HG03520 (cell line): ENCODE results near the gene CDH13.
A peak's percentile ranks its signal among the peaks of the same experiment; 100 is the strongest.

Source experiments
- ATAC-seq: cut with Tn5 transposase; IDR thresholded peaks from one replicate; pipeline ENCODE4 v1.9.1; 2021; ENCODE audit warnings: mild to moderate bottlenecking, moderate library complexity; ENCODE audit not compliant: unreplicated experiment

Gene CDH13

DNA sequence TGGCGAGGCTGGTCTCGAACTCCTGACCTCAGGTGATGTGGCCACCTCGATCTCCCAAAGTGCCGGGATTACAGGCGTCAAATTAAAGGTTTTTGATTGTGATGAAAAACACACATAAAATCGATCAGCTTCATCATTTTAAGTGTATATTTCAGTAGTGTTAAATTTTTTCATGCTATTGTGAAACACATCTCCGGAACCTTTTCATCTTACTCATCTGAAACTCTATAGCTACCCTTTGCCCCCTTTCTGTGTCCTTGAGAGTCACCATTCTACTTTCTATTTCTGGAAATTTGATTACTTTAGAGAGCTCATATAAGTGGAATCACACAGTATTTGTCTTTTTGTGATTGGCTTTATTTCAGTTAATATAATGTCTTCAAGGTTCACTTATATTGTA, 702.7 kb downstream of the CDH13 start:
- ATAC-seq: no peak

DNA sequence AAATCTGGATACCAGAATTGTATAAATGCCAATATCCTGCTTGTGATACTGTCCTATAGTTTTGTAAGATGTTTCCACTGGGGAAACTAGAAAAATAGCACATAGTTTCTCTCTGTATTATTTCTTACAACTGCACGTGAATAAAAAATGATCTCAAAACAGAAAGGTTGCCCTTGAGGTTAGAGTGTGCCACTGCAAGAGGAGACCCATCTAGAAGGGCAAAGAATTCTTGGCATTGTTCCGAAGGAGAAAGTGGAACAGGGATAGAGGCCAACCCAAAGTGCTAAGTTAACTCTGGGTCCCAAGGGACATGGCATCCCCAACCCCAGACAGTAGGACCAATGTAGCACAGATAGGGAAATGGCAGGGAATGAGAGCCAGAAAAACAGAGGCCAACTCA, 703.5 kb downstream of the CDH13 start:
- no peak for ATAC-seq

DNA sequence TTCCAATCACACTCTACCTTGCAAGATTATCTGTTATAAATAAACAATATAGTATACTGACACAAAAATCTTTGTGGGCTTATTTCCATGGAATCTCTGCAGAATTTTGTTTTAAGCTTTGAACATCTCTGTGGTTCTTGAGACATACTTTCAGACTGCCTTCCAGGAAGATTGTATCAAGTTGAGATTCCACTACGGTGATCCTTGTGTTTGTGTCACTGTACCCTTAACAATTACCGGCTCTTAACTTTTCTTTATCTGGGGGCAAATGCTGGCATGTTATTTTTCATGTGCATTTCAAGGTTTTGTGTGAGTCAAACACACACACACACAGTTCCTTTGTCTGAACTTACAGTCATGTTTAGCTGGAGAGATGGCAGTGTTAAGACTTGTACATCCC, 708.3 kb downstream of the CDH13 start:
- ATAC-seq: no peak

DNA sequence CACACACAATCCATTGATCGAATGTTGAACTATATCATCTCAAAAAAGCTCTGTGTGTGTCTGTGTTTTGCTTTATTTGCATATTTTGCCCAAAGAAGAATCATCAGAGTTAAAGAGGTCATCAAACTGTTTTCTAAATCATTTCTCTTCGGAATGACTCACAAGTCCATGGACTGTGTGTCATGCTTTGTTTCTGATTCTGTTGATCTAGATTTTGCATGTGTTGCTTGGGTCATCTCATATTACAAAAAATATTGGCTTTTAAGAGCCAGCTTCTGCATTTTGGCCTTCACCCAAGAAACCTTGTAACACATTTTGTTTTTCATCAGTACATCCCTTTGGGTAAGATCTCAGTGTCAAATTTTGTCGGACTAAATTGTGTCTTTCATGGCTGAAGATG, 709.8 kb downstream of the CDH13 start:
- no peak for ATAC-seq

DNA sequence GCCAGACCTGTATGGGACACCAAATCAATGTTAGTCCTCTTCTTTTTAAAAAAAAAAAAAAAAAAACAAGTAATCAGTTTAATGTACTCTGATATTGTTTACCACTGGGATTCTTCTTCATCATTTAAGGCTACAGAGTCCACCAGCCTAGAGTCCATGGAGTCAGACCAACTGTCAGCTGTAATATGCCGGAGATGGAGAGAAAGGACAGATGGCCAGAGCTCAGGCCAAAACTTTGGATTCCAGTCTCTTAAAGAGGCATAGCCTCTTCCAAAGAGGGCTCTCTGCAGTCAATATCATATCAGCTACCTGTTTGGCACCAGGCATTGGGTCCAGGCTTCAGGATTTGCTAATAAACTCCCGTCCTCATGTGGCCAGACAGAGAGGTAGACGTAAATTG, 711.4 kb downstream of the CDH13 start:
- ATAC-seq: no peak

DNA sequence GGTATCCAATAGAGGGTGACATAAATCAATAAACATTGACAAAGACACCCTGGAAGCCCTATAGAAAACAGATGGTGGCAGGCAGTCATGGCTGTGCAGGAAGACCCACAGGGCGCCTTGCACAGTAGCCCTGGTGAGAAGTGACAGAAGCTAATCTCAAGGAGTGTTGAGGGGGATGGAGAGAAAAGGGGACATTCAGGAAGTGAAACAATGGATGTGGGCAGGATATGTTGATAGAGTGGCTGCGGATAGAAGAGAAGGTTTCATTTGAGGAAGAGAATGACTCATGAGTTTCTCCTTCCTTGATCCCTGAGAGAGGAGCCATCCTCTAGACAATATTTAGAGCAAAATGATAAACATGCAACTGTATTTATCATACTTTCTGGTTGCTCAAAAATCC, 712.2 kb downstream of the CDH13 start:
- ATAC-seq: no peak

DNA sequence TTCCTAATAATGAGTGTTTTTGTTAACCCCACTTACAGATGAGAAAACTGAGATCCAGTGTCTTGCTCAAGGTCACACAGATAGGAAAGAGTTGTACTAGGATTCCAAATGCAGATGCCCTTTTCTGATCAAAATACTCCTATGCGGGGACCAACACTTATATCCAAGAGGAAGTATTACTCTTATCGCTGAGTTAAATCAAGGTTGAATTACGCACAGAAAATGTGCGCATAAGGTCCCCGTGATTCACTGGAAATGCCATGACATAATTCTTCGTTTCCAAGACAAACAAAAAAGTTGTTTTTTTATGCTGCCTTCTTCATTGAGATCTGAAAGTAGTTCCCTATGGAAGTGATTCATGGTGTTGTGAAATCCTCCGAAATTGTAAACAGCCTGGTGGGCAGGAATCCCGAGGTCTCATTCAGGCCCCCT, 717.2 kb downstream of the CDH13 start:
- no peak for ATAC-seq

DNA sequence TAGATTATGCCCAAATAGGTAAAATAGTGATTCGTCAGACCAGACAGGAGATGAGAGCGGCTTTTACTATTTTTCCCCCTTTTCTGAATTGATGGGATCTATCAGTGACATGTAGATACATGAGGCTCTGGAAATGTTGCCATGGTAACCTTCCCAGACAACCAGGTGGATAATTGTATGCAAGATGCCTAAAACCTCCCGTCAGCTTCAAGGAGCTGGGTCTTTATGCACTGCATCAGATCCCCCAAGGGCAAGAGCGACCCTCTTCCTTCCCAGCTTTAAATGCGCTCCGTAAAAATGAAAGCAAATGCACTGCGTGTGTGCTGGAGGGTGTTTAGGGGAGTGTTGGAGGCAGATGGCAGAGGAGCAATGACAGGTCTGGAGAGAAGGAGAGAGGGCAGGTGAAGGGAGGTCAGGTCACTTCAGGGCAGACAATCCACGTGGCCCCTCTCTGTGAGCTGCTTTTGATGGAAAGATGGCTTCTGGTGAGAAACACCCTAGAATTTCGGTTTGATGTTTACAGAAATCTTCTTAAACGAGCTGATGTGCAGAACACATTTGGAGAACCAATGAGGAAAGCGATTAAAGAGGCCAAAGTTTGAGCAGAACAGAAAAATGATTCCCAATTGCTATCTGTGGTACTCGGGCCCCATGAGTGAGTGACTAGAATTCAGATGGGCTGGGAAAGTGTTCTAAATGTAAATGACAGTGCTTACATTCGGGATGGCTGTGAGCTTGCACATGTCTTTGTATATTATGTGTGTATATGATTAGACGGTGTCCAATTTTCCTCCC, 719.3 kb downstream of the CDH13 start:
- no peak for ATAC-seq

DNA sequence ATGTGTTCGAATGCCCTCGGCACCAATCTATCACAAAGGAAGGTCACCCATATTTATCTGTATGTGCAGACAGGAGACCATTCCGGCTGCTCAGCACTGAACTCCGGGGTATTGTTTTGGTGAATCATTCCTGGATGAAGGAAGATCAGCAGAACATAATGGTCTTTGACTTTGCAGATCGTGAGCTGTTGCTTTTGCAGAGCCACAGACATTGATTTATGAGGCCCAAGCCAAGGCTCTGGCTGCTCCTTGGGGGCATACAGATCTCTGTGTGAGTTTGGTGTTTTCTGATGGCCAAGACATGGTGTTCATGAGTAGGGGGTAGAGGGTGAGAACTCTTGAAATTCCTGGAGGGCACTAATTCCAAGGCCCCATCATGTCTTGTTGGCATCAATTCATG, 722.2 kb downstream of the CDH13 start:
- no peak for ATAC-seq

DNA sequence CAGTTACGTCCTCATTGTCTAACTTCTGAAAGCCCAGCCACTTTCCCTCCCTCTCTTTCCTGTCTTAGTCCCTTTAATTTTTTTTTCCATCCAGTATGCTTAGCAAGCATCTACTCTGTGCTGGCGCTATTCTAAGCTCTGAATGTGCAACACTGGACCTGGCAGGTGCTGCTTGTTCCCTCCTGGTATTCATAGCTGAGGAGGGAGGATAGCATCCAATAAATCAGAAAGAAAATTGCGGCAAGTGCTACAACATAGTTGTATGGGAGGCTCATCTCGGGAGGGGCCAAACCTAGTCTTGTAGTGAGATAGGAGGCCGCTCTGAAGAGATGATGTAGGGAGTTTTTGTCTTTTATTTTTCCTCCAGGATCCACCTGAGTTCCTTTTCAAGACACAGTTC, 723.7 kb downstream of the CDH13 start:
- ATAC-seq: no peak

DNA sequence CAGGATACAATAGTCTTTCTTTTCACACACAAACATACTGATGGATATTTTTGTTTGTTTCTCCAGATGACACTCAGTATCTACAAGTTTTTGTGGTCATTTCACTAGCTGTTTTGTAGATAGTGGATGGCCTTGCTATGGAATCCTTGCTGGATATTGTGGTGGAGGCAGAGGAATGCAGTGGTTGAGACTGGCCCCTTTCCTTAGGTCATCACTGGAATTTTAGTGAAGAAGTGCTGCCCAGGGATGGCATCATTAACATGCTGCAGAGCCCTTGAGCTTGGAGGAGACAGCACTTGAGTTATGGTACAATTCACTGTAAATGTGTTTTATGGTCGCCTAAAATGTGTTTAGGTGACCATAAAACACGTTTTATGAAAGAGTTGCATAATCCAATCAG, 725.1 kb downstream of the CDH13 start:
- ATAC-seq: no peak

DNA sequence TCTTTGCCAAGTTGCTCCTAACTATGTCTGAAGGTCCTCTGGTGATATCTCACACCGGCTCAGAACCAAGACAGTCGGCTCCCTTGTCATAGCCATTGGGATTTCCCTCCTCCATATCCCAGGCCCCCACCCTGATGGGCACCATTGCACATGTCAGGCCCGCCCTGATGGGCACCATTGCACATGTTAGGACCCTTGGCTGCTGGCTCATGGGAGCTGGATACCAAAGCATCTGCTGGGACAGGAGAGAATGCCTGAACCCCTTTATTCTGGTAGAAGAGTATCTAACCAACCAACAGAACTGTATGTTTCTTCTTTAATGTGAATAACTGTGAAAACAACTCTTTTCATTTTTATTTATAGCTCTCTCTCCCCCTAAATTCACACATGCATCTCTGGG, 726.5 kb downstream of the CDH13 start:
- ATAC-seq: no peak

DNA sequence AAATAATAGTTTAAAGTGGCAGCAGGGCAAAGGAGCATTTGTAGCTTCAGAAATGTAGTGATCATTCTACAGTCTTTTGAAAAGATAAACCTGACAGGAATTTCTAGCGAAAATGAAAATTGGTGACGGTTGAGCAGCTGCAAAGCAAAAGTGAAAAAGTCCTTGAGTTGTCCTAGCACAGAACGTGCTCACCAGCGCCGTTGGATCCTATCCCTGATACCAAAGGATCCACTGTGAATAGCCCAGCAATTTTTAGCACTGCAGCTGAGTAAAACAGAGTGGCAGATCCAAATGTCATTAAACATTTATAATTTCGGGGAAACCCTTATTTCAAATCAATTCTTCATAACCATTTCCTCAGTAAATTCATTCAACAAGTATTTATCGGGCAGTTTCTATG, 727.2 kb downstream of the CDH13 start:
- ATAC-seq: no peak

DNA sequence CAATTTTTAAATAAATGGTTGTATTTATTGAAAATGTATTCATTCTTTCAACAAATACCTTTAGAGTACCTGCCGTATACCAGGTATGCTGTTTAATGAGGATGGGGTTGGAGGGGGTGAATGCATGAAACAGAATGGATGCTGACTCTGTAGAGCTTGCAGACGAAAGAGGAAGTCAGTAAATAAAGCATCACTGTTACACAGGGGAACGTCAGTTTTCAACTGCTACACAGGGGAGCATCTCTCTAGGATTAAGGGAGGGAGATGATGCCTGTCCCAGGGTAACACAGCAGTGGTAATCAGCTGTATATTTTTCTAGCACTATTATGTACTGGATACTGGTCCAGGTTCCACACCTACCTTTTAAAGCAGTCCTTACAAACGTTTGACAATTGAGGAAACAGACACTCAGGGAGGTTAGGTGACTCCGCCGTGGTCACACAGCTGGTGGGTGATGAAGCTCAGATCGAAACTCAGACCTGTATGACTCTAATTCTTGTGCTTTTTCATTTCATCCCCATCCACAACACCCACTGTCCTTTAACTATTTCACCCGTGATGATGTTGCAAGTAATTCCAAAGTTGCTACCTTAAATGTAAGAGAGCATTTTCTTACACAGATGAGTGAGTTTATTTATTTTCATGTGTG, 728.9 kb downstream of the CDH13 start:
- no peak for ATAC-seq

DNA sequence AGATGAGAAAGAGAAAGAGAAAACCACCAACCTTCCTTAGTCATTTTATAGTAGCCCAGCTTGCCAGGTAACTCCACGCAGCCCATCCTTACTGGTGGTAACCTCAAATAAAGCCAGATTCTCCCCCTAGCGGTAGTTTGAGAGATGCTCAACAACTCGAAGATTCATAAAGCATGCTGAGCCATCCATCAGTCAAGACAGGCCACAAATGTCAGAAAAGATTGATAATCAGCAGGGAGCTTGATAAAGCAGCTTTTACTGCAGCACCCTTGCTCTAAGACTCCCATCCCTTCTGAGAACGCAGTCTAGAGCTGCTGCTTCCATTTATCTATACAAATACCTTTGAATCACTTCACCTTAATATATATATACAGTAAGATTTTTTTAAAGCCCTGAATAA, 729.5 kb downstream of the CDH13 start:
- peak; percentile 84 for ATAC-seq

DNA sequence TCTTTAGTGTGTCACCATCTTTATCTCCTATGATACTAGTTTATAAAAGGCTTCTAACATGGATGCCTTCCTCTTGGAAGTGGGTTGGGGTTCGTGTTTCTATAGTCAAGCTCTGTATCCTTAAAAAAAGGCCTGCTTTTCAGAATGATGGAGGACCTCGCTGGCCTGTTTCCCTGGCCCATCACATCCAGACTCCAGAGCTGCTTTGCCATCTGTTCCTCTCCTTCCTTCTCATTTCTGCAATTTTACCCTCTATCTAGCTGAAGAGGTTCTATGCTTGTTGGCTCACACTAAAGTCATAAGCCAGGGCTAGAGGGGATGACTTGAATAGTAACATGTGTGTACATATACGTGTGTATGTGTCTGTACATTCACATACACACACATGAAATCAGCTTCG, 730.2 kb downstream of the CDH13 start:
- ATAC-seq: no peak

DNA sequence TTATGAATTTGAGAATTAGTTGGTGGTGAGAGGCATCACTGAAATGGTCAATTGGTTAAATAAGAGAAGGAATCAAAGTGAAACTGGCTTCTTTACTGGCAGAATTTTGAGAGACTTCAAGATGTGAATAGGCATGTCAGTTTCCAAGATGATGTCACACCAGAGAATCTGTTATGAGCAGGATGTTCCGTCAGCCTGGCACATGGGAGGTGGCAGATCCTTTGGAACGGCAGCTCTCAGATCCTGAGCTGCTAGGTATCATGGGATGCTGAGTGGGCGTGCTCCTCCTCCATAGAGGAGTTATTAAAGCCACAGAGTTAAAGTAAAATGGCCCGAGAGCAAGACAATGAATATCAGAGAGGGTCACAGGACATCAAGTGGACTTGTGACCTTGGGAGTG, 736.8 kb downstream of the CDH13 start:
- no peak for ATAC-seq

DNA sequence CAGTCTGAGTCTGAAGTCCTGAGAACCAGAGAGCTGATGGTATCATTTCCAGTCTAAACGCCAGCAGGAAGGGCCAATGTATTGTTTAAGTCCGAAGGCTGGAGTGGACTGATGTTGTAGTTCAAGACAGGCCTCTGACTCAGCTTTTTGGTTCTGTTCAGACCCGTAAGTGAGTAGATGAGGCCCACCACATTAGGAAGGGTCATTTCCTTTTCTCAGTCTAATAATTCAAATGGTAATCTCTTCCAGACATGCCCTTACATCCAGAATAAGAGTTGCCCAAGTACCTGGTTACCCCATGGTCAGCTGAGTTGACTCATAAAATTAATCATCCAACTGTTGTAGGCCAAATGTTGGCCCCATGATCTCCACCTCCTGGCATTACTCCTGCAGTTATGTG, 738.4 kb downstream of the CDH13 start:
- ATAC-seq: no peak

DNA sequence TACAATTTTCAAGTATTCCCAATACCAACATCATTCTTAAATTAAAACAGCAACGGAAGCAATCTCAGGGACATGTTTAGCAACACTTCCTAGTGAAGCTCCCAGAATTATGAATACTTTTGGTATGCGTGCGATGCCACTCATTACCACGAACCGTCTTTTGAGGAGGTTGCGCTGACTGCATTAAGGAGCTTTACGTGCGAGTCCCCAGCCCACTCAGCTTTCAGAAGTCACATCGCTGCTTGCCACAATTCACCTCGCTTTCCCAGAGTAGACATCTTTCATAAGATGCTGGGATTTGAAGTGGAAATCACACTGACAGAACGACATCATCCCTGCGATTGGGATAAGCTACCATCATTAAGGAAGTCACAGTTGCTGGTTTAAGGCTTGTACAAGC, 739.5 kb downstream of the CDH13 start:
- no peak for ATAC-seq

DNA sequence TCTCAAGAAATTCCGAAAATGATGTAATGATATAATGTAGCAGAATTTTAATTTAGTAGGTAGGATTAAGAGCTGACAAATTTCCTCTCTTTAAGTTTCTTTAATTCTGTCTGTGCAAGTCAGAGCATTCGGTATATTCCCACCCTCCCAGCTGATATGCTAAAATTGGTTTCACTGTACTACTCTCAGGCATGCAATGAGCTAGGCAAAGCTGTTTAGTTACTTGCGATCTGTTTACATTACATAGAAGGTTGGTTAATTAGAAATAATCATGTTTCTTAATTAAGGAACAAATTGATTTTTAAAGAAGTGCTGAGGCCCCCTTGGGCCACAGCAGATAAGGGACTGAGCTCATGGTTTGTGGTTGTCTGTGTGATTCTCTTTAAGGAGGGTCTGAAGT, 748.2 kb downstream of the CDH13 start:
- ATAC-seq: no peak

DNA sequence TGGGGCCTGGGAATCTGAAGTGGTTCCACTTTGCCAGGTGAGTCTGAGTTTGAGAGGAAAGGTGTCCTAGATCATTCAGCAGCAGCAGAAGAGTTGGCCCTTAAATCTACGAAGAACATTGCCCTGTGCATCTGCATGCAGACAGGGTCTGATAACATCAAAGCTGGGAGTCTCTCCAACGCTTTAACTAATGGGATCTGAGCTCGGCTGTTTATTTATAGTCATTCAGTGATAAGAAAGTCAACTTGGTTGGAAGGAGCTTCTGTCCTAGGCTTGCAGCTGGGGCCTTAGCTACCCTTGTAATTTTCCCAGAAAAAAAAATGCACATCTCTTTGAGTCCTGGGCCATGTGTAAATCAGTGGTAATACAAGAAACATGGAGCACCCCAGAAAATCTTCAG, 763.0 kb downstream of the CDH13 start:
- ATAC-seq: no peak

DNA sequence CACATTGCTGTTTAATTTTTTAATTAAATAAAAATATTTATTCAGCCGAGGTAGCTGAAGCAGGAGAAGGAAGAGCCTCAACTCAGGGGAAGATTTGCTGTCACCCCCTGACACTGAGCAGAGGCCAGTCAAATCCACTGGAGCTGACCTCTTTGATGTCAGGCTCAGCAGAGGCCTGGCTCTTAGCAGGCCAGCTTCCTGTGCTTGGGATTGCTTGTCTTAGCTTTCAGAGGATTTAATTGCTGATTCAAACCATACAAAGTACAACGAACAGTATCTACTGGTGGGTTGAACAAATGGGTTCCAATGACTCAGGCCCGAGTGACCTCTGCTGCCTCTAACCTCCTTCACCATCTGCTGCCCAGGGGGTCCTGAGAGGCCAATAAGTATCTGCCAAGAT, 764.0 kb downstream of the CDH13 start:
- no peak for ATAC-seq

DNA sequence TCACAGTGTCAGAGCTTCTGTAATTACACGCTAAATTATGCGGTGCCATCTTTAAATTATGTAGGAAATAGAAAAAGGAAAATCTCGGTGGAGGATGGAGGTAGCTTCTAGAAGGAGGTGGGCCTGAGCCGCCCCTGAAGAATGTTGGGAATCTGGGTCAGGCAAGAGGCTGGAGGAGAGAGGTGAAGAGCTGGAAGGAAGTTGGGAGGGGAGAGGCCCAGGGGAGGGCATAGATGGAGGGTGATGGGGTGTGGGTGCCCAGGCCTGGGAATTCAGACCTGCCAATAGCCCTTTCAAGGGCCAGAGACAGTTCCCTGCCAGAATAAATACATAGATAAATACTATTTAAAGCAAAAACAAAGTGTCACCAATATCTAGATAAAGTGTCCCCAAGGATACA, 766.0 kb downstream of the CDH13 start:
- no peak for ATAC-seq
